HG03558 (cell line): ENCODE measurements around the gene SGSM2.
A peak's percentile ranks its signal among the peaks of the same experiment; 100 is the strongest.

Experiments
- ATAC-seq: cut with Tn5 transposase; IDR thresholded peaks from one replicate; pipeline ENCODE4 v1.9.1; 2021; ENCODE audit warnings: moderate number of reproducible peaks; ENCODE audit not compliant: unreplicated experiment; ENCODE audit errors: extremely low read depth

Gene SGSM2

GRCh38 chr17:2396192-2396567 lies 58.9 kb downstream of the SGSM2 start:
- ATAC-seq = no peak

GRCh38 chr17:2396568-2397246 lies 59.4 kb downstream of the SGSM2 start:
- ATAC-seq = no peak

- no peak for ATAC-seq
These were observed 60.2 kb downstream of the SGSM2 start for GRCh38 chr17:2397247-2398171.

- no peak for ATAC-seq
These were observed 60.9 kb downstream of the SGSM2 start for GRCh38 chr17:2398182-2398581.

- no peak for ATAC-seq
These were observed 61.6 kb downstream of the SGSM2 start for GRCh38 chr17:2398655-2399571.

- ATAC-seq = no peak
These were observed 62.5 kb downstream of the SGSM2 start for GRCh38 chr17:2399572-2400473.

GRCh38 chr17:2400474-2400866 lies 63.2 kb downstream of the SGSM2 start:
- ATAC-seq = no peak

- peak; percentile 17 for ATAC-seq
These were observed 63.6 kb downstream of the SGSM2 start, which contains the start of gene MNT for GRCh38 chr17:2400877-2401425. Gene MNT, minus strand, starts transcription at chr17:2401060. Its CDS starts 348 bp downstream, at chr17:2400712.

- ATAC-seq = peak; percentile 24
These were observed 64.3 kb downstream of the SGSM2 start for GRCh38 chr17:2401426-2402221.

GRCh38 chr17:2402544-2402943 lies 65.2 kb downstream of the SGSM2 start:
- ATAC-seq = no peak

- ATAC-seq = no peak
These were observed 65.7 kb downstream of the SGSM2 start for GRCh38 chr17:2403044-2403443.

GRCh38 chr17:2405247-2405926 lies 68.1 kb downstream of the SGSM2 start:
- no peak for ATAC-seq

GRCh38 chr17:2406271-2406902 lies 69.1 kb downstream of the SGSM2 start:
- no peak for ATAC-seq

- no peak for ATAC-seq
These were observed 69.8 kb downstream of the SGSM2 start for GRCh38 chr17:2406903-2407790.

- ATAC-seq = no peak
These were observed 73.7 kb downstream of the SGSM2 start for GRCh38 chr17:2410951-2411350.

GRCh38 chr17:2412561-2413021 lies 75.3 kb downstream of the SGSM2 start:
- ATAC-seq = no peak
